Heart right ventricle (tissue), 16 donors: ENCODE data around the gene CHID1. TPM values are rescaled to one million over a fixed set of nuclear protein-coding genes. Genes with fewer than 3 reads are reported as not detected.

Source experiments
- ATAC-seq, 8 donors: fragments of 200-7000 bp; cut with Tn5 transposase; one replicate each; pipeline ENCODE4 v1.9.1; 2020; ENCODE audit warnings: mild to moderate bottlenecking in 8 of 8, moderate library complexity in 8 of 8, moderate number of reproducible peaks in 1 of 8
- DNase-seq, 2 donors: peaks; one replicate each; pipeline ENCODE4 v3.0.0-alpha.2; 2020
- H3K27ac ChIP-seq, 10 donors: fragments of 200-600 bp; sonication (generic) in 2 of 10; one replicate each; pipeline versions ENCODE4 v1.5.0 to v1.8.0; 2020 to 2022; ENCODE audit warnings: mild to moderate bottlenecking in 3 of 10
- H3K27me3 ChIP-seq, 7 donors: fragments of 200-600 bp; one replicate each; pipeline ENCODE4 v1.8.0; 2021 to 2022; ENCODE audit warnings: mild to moderate bottlenecking in 2 of 7
- H3K36me3 ChIP-seq, 9 donors: fragments of 200-600 bp; sonication (generic) in 1 of 9; one replicate each; pipeline versions ENCODE4 v1.5.0 to v1.8.0; 2020 to 2022; ENCODE audit warnings: mild to moderate bottlenecking in 2 of 9
- H3K4me1 ChIP-seq, 9 donors: fragments of 200-600 bp; sonication (generic) in 1 of 9; one replicate each; pipeline versions ENCODE4 v1.5.0 to v1.8.0; 2020 to 2022; ENCODE audit warnings: mild to moderate bottlenecking in 4 of 9
- H3K4me3 ChIP-seq, 10 donors: fragments of 200-600 bp; sonication (generic) in 2 of 10; one replicate each; pipeline versions ENCODE4 v1.5.0 to v1.8.0; 2020 to 2022; ENCODE audit warnings: mild to moderate bottlenecking in 7 of 10, moderate library complexity in 2 of 10
- H3K9me3 ChIP-seq, 11 donors: fragments of 200-600 bp in 10 of 11; sonication (generic) in 2 of 11; one replicate each; pipeline versions ENCODE4 v1.5.0 to v1.8.0; 2013 to 2022; ENCODE audit warnings: mild to moderate bottlenecking in 2 of 11, control low read depth in 1 of 11, moderate library complexity in 1 of 11
- WGBS, 2 donors: extraction: QIAGEN DNeasy Blood & Tissue Kit; methylation state at CpG; one replicate each; pipeline ENCODE4 v1.1.7; 2013; ENCODE audit warnings: inconsistent platforms in 1 of 2; 5-methylcytosine and 5-hydroxymethylcytosine counted together
- intact Hi-C, 10 donors: fragments of 100-400 bp; cut with DNase I; formaldehyde crosslinking; loops; one replicate each; pipeline versions ENCODE4 v1.11.1 to v1.14.2; 2022
- polyA plus RNA-seq, 2 donors: library from polyadenylated mRNA; stranded (reverse); fragments of 200-250 nt; gene quantifications; one replicate each; pipeline ENCODE4 v1.2.3, GENCODE V29; 2013
- total RNA-seq, 10 donors: library from RNA; stranded (reverse); fragmentation: NEBNext Ultra II Directional in 3 of 10; extraction: Animal tissue kit (Norgen Biotek cat#: 25700) in 3 of 10; gene quantifications; one replicate each; pipeline versions ENCODE4 v1.2.1 to v1.2.4, GENCODE V29; 2021 to 2023
- TF ChIP-seq, protein P1 (sequence below), 9 donors: fragments of 200-600 bp; sonication (generic) in 2 of 9; IDR thresholded peaks; one replicate each; pipeline versions ENCODE4 v1.5.0 to v1.8.0; 2021 to 2022; ENCODE audit warnings: antibody characterized with exemption in 9 of 9, mild to moderate bottlenecking in 5 of 9, moderate library complexity in 1 of 9
- donor health status: Arrhythmogenic right ventricular cardiomyopathy.
- donor health status: ischemic (EF 13 %, LVEDD 7.1; RV severe dilation, severe dysfunction).
- donor health status: healthy with polysubstance abuse.
- donor health status: DM: no; HTN: yes; CAD: no.
- donor health status: DM: no; HTN: no; CAD: no.
- donor health status: ischemic (EF 25% LVEDD 6.9; RV normal size, moderate dysfunction).
- donor health status: ischemic (EF 25% LVEDD 5.7; RV mildly dilated, moderate dysfunction).
- donor health status: healthy.
- donor health status: DM: yes; HTN: yes; CAD: no.
- donor health status: Ischemic cardiomyopathy.
- donor health status: ischemic (EF 35%, LVEDD 5.7; RV mildly dilated, moderate dysfunction).
- donor health status: nonischemic (EF 11% LVEDD 7.7; RV severe dilation, severe dysfunction).
- donor health status: DM: yes; HTN: yes; CAD: no.
- donor health status: PGD.
- donor health status: ischemic (EF 29% LVEDD 5.4; RV normal size, mild dysfunction).
- donor health status: nonischemic (EF 23%, LVEDD 6.1; RV moderate dilation, normal function).

The CHID1 gene
- total and polyA plus RNA-seq, 12 donors, result 40.1 to 75.2 (median 57.5) TPM

DNA sequence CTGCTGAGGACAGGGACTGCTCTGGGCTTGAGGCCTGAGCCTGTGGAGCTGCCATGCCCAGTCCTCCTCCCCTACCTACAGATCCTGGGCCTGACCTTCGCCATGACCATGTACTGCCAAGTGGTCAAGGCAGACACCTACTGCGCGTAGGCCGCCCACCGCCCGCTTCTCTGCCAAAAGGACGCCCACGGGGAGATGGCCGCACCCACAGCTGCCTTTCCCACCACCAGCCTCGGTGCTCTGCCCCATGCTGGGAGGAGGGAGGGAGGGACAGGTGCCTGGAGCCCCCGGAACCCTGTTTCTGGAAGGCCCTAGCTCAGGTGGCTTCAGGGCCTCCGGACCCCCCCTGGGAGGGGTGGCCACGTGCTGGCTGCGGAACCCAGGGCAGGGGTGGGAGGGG is 44.1 kb downstream of the CHID1 start:
- H3K36me3 ChIP-seq, result peaks cover 0 to 59% (median 9%) of the 10 kb centered on the region in 9 donors
- intact Hi-C loops, result no loop called here

DNA sequence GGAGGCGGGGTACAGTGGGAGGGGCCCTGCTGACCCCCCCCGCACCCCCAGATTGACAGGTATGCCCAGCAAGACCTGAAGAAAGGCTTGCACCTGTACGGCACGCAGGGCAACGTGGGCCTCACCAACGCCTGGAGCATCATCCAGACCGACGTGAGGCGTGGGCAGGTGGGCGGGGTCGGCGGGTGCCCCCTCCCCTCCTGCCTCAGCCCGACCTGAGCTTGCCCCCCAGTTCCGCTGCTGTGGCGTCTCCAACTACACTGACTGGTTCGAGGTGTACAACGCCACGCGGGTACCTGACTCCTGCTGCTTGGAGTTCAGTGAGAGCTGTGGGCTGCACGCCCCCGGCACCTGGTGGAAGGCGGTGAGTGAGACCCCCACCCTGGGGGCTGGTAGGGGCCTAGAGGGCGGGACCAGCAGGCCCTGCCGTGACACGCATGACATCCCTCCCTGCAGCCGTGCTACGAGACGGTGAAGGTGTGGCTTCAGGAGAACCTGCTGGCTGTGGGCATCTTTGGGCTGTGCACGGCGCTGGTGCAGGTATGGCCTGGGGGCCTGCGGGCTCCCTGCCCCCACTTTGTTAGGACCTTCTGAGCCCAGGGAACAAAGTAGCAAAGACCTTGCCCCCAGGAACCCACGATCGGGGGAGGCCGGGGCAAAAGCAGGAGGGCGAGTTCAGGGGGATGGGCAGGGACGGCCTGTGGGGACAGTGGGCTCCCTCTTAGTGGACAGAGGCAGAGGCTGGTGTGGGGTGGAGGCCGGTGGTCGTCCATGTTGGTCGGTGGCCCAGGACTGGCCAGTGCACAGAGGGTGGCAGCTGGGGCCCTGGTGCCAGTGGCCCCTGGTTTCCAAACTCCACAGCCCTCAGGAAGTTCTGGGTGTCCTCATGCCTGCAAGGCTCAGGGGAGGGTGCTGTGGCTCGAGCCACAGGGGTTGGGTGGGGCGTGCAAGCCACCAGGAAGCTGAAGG is 44.9 kb downstream of the CHID1 start:
- no peaks in the 10 kb centered on the region for H3K9me3 ChIP-seq
- no peaks in the 10 kb centered on the region for H3K27me3 ChIP-seq
- no peak overlapping the region for H3K27ac ChIP-seq
- peaks cover 0 to 14% (median 2%) of the 10 kb centered on the region in 9 donors for H3K4me1 ChIP-seq
- TF ChIP-seq, protein P1, sequence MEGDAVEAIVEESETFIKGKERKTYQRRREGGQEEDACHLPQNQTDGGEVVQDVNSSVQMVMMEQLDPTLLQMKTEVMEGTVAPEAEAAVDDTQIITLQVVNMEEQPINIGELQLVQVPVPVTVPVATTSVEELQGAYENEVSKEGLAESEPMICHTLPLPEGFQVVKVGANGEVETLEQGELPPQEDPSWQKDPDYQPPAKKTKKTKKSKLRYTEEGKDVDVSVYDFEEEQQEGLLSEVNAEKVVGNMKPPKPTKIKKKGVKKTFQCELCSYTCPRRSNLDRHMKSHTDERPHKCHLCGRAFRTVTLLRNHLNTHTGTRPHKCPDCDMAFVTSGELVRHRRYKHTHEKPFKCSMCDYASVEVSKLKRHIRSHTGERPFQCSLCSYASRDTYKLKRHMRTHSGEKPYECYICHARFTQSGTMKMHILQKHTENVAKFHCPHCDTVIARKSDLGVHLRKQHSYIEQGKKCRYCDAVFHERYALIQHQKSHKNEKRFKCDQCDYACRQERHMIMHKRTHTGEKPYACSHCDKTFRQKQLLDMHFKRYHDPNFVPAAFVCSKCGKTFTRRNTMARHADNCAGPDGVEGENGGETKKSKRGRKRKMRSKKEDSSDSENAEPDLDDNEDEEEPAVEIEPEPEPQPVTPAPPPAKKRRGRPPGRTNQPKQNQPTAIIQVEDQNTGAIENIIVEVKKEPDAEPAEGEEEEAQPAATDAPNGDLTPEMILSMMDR (IDR thresholded peaks at IDR 0.05), result no peak
- DNase-seq (no peak), ATAC-seq (no peak)
- H3K36me3 ChIP-seq, result peaks cover 0 to 61% (median 9%) of the 10 kb centered on the region in 9 donors
- H3K4me3 ChIP-seq, result no peak overlapping the region
- 81 to 87% methylated on average over 36 to 41 of the region's 41 CpGs for WGBS, 2 donors
- intact Hi-C loops, result no loop called here

More for the DNA sequence above, 44.1 kb downstream of the CHID1 start:
- DNase-seq (no peak), ATAC-seq (no peak)
- 91 to 92% methylated on average over 14 of the region's 14 CpGs for WGBS, 2 donors
- Histone ChIP-seq H3K27ac (no peak overlapping the region), H3K27me3 (no peaks in the 10 kb centered on the region), H3K4me1 (peaks cover 0 to 9% (median 0%) of the 10 kb centered on the region in 9 donors), H3K4me3 (no peak overlapping the region), H3K9me3 (no peaks in the 10 kb centered on the region)
- TF ChIP-seq, protein P1 (IDR thresholded peaks at IDR 0.05), result no peak

DNA sequence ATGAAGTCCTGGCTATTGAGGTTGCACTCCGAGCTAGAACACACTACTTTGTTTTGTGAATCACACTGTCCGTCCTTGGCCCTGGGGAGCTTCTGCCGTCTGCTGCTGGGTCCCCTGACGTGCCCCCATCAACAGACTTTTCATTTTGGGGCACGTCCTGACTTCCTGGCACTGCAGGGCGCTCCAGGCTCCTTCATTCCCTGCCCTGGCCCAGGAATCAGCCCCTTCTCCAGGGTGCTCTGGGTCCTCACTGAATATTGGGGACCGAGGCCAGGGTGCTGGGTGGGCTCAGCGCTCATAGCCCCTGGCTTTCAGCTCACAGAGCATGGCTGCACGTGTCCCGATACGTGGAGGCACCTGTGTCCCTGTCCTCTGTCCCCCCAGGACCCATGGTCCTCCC is 45.7 kb downstream of the CHID1 start:
- TF ChIP-seq, protein P1 (IDR thresholded peaks at IDR 0.05), result no peak
- Histone ChIP-seq H3K4me3 (no peak overlapping the region), H3K27me3 (no peaks in the 10 kb centered on the region), H3K4me1 (peaks cover 3 to 23% (median 10%) of the 10 kb centered on the region in 9 donors), H3K9me3 (no peaks in the 10 kb centered on the region), H3K27ac (no peak overlapping the region), H3K36me3 (peaks cover 0 to 62% (median 9%) of the 10 kb centered on the region in 9 donors)
- intact Hi-C loops, result no loop called here
- 87 to 88% methylated on average over 10 to 11 of the region's 11 CpGs for WGBS, 2 donors
- no peak for ATAC-seq
- no peak for DNase-seq

DNA sequence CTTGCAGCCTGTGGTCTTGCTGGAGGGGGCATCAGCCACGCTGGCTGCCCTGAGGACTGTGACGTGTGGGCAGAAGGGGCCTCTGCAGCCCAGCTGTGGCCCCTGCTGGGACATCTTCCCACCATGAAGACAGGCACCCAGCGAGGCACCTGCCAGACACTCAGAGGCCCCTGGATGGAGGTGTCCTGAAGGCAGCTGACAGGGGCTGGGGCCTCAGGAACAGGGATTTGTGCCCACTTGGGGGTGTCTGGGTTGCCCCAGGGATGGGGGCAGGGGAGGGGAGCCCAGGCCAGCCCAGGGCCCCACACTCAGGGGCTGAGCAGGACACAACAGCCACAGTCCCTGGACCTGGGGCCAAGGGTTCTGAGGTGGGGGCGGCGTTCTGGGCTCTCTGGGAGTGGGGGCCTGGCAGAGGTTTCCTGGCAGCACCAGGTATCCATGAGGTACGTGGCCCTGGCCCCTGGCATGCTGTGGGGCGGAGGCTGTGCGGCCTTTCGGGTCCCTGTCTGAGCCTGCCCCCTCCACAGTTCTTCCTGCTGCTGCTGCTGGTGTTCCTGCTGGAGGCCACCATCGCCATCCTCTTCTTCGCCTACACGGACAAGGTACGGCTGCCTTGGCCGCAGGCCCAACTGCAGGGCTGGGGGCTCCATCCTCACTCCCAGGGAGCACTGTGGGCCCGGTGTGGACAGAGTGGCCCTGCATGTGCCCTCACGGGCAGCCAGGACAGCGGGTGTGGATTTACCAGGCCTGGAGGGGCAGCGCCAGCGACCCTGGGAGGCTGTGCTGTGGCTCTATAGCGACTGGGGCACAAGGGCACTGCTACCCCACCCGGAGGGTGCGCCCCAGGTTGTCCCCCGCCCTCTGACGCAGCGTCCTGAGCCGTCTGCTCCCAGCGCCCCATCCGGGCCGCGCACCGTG is 46.4 kb downstream of the CHID1 start:
- TF ChIP-seq, protein P1 (IDR thresholded peaks at IDR 0.05), result no peak
- Histone ChIP-seq H3K27me3 (no peaks in the 10 kb centered on the region), H3K4me3 (no peak overlapping the region), H3K9me3 (no peaks in the 10 kb centered on the region), H3K27ac (no peak overlapping the region), H3K36me3 (peaks cover 0 to 59% (median 9%) of the 10 kb centered on the region in 9 donors), H3K4me1 (peaks cover 7 to 28% (median 16%) of the 10 kb centered on the region in 9 donors)
- ATAC-seq, result no peak
- DNase-seq, result no peak
- intact Hi-C loops, result no loop called here
- 93 to 95% methylated on average over 31 of the region's 31 CpGs for WGBS, 2 donors
